GM18505 (cell line): ENCODE results near the gene AGAP2.

Source experiments
- ATAC-seq: cut with Tn5 transposase; IDR thresholded peaks from one replicate; pipeline ENCODE4 v1.9.1; 2021; ENCODE audit not compliant: unreplicated experiment
- POLR2A ChIP-seq: IDR thresholded peaks from 4 replicates; pipeline ENCODE4 v1.6.1; 2011; ENCODE audit warnings: borderline replicate concordance; ENCODE audit not compliant: insufficient read depth, insufficient read length; ENCODE audit errors: extremely low read depth

The AGAP2 gene

DNA sequence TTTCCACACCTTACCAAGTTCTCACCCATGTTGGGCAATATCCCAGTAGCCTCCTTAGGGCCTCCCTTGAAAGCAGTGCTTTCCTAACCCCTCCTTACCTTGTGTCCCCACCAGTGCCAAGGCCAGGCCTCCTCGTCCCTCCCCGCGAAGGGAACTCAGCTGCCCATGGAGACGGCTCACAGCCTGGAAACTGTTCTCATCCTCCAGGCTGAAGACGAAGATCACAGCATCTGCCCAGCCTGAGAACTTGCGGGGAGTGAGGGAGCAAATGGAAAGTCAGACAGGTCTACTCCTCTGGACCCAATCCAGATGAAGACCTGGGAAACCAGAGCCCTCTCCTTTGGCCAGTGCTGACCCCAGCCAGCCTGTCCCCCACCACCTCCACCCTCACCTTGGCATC, 4.6 kb downstream of the AGAP2 start:
- no peak for ATAC-seq
- TF ChIP-seq POLR2A = no peak

DNA sequence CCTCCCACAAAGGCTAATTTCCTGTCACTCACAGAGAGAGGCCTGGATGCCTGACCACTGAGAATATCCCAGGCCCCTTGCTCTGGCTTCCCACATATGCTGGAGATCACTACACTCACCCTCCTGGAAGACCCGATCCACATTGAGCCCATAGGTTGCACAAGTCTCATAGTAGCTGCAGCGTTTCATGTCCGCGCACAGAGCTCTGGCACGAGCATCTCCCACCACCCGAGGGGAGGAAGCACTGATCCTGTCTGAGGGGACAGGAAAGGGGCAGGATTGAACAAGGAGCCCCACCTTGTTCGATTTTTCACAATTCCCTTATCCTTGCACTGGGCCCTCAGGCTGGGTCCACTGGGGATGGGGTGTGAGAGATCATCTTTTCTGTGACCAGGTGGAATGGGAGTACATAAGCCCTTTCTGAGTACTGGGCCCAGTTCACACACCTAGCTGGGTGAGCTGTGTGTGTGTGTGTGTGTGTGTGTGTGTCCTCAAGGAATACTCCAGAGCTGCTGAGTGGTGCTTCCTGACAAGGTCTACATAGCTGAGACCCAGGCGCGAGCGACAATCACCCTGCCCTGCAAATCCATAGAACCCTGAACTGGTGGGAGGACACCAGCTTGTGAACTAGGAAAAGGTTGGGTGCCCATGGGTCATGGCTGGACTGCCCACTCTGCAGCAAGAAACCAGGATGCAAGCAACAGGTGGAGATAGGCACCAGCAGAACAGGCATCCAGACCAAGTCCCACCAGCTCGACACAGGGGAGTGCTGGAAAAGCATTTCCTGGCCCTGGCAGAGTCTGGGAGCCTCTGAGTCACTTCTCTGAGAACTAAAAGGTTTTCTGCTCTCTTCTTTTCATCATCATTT, 5.6 kb downstream of the AGAP2 start:
- ATAC-seq = no peak
- no peak for TF ChIP-seq POLR2A

DNA sequence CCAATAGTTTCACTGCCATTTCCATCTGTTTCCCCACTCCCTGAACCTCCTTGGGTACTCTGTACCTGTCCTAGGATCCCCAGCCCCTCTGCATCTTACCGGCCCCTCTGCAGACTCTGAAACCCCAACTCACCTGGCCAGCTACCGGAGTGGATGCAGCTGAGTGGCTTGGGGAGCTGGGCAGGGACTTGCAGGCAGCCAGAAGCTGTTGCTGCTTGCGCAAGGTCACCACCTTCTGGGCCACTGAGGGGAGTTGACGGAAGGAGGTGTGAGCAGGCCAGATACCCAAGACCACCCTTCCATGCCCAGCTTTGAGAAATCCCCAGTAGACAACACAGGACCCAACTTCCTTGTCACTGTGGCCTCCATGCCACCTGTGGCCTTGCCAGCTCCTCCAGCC, 6.3 kb downstream of the AGAP2 start:
- TF ChIP-seq POLR2A = no peak
- no peak for ATAC-seq

DNA sequence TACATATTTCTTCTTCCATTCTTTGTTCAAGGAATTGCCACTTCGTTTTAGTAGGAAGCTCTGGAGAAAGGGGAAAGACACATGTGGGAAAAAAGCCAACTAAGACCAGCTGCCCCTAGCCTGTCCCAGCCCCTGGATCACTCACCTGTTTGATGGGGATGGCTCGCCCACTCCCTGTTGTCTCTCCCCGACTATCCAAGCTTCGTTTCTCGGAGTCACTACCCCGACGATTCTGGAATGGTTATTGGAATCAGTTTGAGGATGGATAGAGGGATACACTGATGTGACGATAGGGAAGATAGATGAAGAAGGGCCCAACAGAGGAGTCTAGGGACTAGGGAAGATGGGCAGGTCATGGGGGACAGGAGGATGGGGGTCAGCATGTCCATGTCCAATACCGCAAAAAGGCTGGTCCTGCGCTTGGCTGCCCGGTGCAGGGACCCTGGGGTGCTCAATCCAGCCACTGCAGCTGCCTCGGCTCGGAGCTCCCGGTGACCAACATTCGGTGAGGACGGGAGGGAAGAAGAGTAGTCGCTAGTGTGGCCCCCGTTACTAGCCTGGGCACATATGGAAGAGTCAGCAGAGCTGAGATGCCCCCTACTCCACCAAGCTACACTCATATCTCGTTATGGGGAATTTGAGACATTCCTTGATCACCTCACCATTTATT, 7.0 kb downstream of the AGAP2 start:
- no peak for ATAC-seq
- no peak for TF ChIP-seq POLR2A

DNA sequence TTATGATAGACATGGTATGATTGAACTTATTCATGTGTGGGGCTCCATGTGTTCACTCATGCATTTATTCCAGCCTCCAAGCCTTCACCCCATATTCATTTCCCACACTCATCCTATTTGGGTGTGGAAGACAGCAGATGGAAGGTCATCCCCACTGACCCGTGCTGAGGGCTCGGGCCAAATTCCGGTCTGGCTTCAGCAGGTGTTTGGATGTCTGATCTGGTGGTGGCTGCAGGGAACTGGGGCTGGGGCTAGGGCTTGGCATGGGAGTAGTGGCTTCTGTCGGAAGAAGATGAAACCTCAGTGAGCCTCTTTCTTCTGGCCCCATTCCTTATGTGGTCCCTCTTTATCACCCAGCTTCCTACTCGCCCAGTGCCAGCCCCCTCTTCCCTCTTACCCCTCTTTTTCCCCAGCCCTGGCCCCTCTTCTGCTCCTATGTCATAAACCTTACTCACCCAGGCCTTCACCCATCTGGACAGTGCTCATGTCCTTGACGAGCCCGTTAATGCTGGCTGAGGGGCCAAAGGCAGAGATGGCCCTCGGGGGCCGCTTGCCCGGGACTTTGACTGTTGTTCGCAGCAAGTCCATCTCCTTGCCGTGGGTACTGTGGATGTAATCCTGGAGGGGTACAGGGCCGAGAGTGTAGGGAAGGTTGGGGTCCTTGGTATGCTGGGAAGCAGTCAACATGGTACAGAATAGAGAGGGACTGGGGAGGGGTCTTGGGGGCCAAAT, 8.0 kb downstream of the AGAP2 start:
- no peak for TF ChIP-seq POLR2A
- no peak for ATAC-seq

DNA sequence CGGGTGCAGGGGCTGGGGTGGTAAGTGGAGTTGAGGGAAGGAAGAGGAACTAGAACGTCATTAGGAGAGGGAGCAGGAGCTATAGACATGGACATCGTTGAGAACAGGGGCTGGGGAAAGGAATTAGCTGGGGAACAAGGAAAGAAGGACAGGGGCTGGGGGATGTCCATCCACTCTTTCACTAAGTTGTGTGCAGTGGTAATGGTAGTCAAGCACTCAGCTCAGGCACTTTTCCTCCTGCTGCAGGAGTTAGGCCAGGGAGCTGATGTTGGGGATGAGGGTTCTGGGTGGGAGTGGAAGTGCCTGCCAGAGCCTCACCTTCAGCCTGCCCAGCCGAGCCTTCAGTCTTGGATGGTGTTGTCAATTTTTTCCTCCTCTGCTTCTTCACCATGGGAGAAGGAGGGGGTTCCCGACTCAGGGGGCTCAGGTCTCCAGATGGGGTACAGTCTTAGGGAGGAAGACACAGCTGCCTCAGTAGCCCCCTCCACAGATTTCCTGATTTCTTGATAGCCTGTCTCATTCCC, 9.2 kb downstream of the AGAP2 start:
- TF ChIP-seq POLR2A = no peak
- no peak for ATAC-seq

DNA sequence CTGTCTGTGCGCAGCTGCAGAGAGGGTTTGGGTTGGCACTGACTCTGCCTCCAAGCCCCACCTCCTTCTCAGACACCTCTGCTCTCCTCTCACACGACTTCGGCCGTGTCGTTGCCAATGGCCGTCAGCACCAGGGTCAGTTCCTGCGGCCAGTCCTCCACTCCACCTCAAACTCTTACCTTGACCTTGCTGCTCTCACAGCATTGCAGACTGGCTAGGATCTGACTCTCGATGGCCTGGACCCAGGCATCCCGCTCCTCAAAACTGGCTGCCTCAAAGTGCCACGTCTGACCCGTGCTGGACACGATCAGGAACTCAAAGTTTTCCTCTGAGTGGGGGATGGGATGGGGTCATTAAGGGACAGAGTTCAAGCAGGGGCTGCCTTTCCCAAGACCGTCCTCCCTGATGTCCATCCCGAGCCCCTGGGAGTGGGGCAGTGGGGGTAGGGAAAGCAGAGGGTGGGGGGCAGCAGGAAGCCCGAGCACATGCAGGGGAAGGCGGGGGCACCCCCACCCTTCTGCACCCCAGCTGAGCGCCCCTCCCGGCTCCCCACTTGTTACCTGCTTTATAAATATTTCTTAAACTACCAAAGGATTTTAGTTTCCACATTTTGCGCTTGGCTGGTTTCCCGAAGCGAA, 10.7 kb downstream of the AGAP2 start:
- no peak for ATAC-seq
- TF ChIP-seq POLR2A = no peak

DNA sequence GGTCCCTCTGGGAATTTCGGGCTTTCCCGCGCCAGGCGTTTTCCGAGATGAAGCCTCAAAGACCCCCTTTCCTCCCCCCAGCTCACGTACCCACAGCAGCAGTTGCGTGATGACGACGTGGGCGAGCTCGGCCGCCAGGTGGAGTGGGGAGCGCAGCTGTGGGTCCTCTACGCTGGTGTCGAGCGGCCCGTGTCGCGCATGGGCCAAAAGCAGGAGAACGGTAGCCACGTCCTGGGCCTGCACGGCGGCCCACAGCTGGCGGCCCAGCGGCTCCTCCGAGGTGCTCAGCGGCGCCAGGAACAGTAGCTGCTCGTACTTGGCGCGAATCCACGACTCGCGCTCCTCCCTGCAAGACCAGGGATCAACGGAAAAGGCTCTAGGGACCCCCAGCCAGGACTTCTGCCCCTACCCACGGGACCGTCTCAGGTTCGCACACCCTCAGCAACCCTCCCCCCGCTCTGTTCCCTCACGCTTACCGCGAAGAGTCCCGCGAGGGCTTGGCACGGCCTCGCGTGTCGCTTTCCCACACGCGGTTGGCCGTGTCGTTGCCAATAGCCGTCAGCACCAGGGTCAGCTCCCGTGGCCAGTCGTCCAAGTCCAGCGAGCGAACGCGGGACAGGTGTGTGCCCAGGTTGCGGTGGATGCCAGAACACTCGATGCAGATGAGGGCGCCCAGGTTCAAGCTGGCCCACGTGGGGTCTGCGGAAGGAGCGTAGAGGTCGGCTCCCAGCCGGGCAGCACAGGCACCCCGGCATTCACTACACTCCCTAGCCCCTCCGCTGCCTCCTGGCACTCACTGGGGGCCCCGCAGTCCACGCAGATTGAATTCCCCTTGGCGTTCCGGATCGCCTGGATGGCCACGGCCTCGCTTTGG, 11.4 kb downstream of the AGAP2 start:
- ATAC-seq = no peak
- no peak for TF ChIP-seq POLR2A

DNA sequence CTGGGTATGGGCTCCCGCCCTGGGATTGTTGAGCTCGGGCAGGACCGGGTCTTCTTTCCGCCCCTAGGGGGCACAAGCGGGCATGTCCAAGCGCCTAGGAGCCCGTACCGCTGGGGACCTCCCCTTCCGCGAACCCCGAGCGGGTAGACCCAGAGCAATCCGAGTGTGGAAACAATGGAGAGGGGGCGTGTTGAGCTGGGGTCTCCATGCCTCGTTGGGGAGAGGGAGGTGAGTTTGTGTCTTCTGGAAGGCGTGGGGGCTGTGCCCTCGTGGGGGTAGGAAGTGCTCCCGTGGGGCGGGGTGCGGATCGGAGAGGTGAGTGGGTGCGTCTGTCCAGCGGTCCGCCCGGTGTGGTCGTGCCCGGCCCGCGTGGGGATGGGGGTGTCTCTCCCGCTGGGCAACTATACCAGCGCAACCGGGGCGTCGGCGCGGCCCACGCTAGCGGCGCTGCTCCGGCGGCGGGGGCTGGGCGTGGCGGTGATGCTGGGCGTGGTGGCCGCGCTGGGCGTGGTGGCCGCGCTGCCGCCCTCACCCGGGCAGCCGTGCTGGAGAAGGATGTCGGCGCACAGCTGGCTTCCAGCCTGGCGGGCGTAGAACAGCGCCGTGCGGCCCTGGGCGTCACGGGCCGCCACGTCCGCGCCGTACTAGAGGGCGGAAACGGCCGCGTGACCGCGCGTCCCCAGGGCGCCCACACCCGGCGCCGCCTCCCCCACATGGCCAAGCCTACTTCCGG, 12.2 kb downstream of the AGAP2 start:
- ATAC-seq = peak; percentile 46
- TF ChIP-seq POLR2A = no peak

DNA sequence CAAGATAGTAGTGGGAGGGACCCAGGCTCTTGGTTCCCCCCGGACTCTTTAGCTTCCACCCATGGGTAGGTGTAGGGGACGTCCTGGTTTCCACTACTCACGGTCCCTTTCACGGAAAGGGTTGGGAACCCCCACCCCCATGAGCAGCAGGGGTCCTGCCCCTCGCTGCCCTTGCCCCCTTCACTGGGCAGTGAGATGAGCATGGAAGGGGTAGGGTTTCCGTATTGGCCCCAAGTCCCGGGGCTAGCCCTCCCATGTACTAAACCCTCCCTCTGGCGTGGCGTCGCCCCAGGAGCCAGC, 12.7 kb downstream of the AGAP2 start:
- no peak for TF ChIP-seq POLR2A
- no peak for ATAC-seq

DNA sequence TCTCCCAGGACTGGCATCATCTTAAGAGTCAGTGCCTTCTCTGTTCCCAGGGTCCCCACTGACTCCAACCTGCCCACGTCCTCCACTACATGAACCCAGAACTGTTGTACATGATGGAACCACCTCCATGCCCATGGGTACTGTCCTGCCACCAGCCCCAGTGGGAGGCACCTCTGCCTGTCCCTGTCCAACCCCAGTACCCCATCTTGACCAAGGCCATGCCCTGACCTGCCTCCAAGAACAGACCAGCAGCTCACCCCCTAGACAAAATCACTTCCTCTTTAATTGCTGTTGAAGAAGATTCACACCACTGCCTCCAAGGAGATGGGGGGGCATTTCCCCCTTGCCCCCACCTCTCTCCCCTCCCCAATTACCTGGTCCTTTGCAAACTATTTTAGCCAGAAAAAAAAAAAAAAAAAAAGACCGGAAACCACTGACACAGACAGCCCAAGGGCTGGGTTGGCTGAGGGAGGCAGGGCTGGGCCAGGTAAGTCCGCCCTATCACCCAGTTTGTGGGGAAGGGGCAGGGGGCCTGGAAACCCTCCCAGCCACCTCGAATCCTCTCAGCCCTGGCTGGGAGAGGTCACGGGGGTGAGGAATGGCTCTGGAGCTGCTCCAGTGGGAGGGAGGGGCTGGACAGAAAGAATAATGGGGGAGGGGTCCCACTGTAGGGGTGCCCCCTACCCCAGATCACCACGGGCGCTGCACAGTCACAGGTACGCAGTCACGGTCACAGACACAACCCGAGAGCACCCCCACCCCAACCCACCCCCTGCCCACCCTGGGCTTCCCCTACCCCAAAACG, 13.4 kb downstream of the AGAP2 start:
- ATAC-seq = no peak
- no peak for TF ChIP-seq POLR2A
